Gastrocnemius medialis (tissue), 4 donors: ENCODE results near the gene TRIM43B. TPM values are rescaled to one million over a fixed set of nuclear protein-coding genes. Genes with fewer than 3 reads are reported as not detected.
"Not testable (repeated sequence)": the region's sequence is repeated elsewhere in the genome, so short reads cannot be mapped to it uniquely, and the experiment has no call there.

Experiments used
- ATAC-seq, 2 donors: fragments of 150-250 bp; one replicate each; pipeline ENCODE4 v1.9.1; 2016
- DNase-seq, 2 donors: peaks; one replicate each; pipeline ENCODE4 v3.0.0-alpha.2; 2019
- H3K27ac ChIP-seq, 4 donors: fragments of 200-600 bp; sonication (generic); 1 replicate in 1 of 4; 2 replicates in 3 of 4; pipeline ENCODE4 v1.5.1; 2016 to 2018; ENCODE audit warnings: mild to moderate bottlenecking in 2 of 4, moderate library complexity in 1 of 4
- H3K27me3 ChIP-seq, 3 donors: fragments of 200-600 bp; sonication (generic) in 2 of 3; 1 replicate in 1 of 3; 2 replicates in 2 of 3; pipeline versions ENCODE4 v1.5.1 to v1.6.0; 2016 to 2019; ENCODE audit warnings: mild to moderate bottlenecking in 1 of 3, moderate library complexity in 1 of 3
- H3K36me3 ChIP-seq, 2 donors: fragments of 200-600 bp; sonication (generic) in 1 of 2; one replicate each; pipeline ENCODE4 v1.5.1; 2017 to 2018
- H3K4me1 ChIP-seq, 2 donors: fragments of 200-600 bp; sonication (generic) in 1 of 2; one replicate each; pipeline ENCODE4 v1.5.1; 2016 to 2017; ENCODE audit warnings: mild to moderate bottlenecking in 2 of 2
- H3K4me3 ChIP-seq, 4 donors: fragments of 200-600 bp; sonication (generic) in 3 of 4; 1 replicate in 1 of 4; 2 replicates in 3 of 4; pipeline ENCODE4 v1.5.1; 2016 to 2019; ENCODE audit warnings: mild to moderate bottlenecking in 2 of 4
- H3K9me3 ChIP-seq, 3 donors: fragments of 200-600 bp; sonication (generic) in 2 of 3; 1 replicate in 1 of 3; 2 replicates in 2 of 3; pipeline ENCODE4 v1.5.1; 2016 to 2019
- POLR2A ChIP-seq, 2 donors: fragments of 450-650 bp; IDR thresholded peaks; one replicate each; pipeline ENCODE4 v1.6.1; 2017; ENCODE audit warnings: antibody characterized with exemption in 2 of 2, mild to moderate bottlenecking in 2 of 2, moderate library complexity in 2 of 2
- in situ Hi-C, 4 donors: fragments of 200-750 bp; cut with MboI; loops; one replicate each; pipeline versions ENCODE4 v1.15.0 to v1.8.0; 2017; ENCODE audit warnings: low sequenced_read_pairs in 4 of 4
- intact Hi-C: fragments of 100-400 bp; cut with DNase I; formaldehyde crosslinking; loops from one replicate; pipeline ENCODE4 v1.15.1; 2023; ENCODE audit warnings: low total_unique reads
- total RNA-seq, 4 donors: library from RNA; depleted of rRNA; stranded (reverse); fragments of >200 nt; gene quantifications; one replicate each; pipeline versions ENCODE4 v1.1.0 to v1.2.3, GENCODE V29; 2016
- TF ChIP-seq, protein P1 (sequence below), 5 experiments: fragments of 450-650 bp in 3 of 5; fragments of 200-600 bp in 2 of 5; sonication (generic) in 2 of 5; IDR thresholded peaks in 4 of 5; conservative IDR thresholded peaks in 1 of 5; 1 replicate in 4 of 5; 2 replicates in 1 of 5; pipeline ENCODE4 v1.5.1; 2016 to 2019; ENCODE audit warnings: antibody characterized with exemption in 5 of 5, mild to moderate bottlenecking in 3 of 5, moderate library complexity in 3 of 5

Gene TRIM43B
- total RNA-seq, 4 donors from 2014 or later, result not detected

DNA sequence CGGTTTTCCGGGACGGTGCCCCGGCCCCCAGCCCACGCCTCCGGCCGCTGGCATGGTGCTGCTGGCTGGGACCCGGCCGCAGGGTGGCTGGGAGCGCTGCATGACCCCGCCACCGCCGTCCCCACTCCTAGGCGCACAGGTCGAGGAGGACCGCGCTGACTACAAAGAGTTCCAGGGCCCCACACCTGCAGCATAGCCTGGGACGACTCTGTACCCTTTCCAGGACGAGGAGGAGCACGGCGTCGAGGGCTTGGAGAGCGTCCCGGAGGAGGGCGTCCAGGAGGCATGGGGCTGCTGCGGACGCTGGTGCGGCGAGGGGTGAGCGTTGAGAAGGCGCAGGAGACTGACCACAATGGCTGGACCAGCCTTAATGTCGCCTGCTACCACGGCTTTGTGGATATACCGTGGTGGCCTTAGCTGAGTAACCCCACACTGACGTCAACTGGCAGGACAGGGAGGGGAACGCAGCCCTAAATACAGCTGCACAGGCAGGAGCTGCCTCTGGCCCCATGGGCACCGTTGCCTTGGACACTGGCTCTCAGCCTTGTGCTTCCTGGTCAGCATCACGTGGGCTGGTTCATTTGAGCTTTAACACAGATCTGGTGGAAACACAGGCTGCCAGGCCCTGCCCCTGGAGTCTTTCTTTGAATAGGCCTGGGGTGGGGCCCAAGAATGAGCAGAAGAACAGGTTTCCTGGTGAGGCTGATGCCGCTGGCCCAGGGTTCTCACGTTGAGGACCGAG is 40.9 kb upstream of the TRIM43B start:
- TF ChIP-seq POLR2A (IDR thresholded peaks at IDR 0.05), result no peak
- TF ChIP-seq, protein P1, sequence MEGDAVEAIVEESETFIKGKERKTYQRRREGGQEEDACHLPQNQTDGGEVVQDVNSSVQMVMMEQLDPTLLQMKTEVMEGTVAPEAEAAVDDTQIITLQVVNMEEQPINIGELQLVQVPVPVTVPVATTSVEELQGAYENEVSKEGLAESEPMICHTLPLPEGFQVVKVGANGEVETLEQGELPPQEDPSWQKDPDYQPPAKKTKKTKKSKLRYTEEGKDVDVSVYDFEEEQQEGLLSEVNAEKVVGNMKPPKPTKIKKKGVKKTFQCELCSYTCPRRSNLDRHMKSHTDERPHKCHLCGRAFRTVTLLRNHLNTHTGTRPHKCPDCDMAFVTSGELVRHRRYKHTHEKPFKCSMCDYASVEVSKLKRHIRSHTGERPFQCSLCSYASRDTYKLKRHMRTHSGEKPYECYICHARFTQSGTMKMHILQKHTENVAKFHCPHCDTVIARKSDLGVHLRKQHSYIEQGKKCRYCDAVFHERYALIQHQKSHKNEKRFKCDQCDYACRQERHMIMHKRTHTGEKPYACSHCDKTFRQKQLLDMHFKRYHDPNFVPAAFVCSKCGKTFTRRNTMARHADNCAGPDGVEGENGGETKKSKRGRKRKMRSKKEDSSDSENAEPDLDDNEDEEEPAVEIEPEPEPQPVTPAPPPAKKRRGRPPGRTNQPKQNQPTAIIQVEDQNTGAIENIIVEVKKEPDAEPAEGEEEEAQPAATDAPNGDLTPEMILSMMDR (IDR thresholded peaks at IDR 0.05 in 4 of 5, conservative IDR thresholded peaks at IDR 0.05 in 1 of 5), result no peak
- Histone ChIP-seq H3K4me3 (peak overlapping the region; percentile 54 to 69 (median 62)), H3K9me3 (no peaks in the 10 kb centered on the region), H3K27ac (peak overlapping the region in 3 of 4 donors; percentile 53 to 58 (median 55)), H3K4me1 (no peaks in the 10 kb centered on the region), H3K27me3 (peaks cover 0 to 3% (median 0%) of the 10 kb centered on the region in 3 donors), H3K36me3 (no peaks in the 10 kb centered on the region)
- in situ Hi-C loops (no loop called here), intact Hi-C loops (no loop called here)
- ATAC-seq (no peak), DNase-seq (peak in 1 of 2 donors; percentile 20)

DNA sequence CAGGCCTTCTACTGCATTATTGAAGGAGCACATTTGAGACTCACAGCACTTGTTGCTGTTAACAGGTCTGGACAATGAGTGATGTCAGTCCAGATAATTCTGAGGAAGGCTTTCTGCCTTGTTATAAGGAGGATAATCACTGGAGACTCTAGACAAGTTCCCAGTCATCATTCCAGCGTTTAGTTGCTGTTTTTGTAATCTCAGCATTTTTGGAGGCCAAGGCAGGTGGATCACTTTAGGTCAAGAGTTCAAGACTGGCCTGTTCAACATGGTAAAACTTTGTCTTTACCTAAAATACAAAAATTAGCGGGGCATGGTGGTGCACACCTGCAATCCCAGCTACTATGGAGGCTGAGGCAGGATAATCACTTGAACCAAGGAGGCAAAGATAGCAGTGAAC is 39.6 kb upstream of the TRIM43B start:
- ATAC-seq (no peak), DNase-seq (no peak)
- Histone ChIP-seq H3K36me3 (no peaks in the 10 kb centered on the region), H3K9me3 (no peaks in the 10 kb centered on the region), H3K27me3 (peaks cover 0 to 3% (median 0%) of the 10 kb centered on the region in 3 donors), H3K4me1 (no peaks in the 10 kb centered on the region), H3K4me3 (no peak overlapping the region), H3K27ac (no peak overlapping the region)
- TF ChIP-seq, protein P1 (IDR thresholded peaks at IDR 0.05 in 4 of 5, conservative IDR thresholded peaks at IDR 0.05 in 1 of 5), result no peak
- no peak for TF ChIP-seq POLR2A (IDR thresholded peaks at IDR 0.05)
- intact Hi-C loops (no loop called here), in situ Hi-C loops (no loop called here)

DNA sequence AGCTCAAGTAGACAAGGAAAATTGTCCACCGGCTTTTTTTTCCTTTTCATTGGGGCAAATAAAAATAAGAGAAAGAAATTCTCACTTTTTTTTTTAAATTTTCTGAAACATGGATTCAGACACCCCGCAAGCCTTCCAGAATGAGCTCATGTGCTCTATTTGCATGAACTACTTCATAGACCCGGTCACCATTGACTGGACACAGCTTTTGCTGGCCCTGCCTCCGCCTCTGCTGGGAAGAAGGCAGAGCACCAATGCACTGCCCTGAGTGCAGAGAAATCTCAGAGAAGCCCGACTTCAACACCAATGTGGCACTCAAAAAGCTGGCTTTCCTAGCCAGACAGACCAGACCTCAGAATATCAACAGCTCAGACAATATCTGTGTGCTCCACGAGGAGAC is 30.2 kb upstream of the TRIM43B start:
- no peaks in the 10 kb centered on the region for H3K27me3 ChIP-seq
- no peaks in the 10 kb centered on the region for H3K9me3 ChIP-seq
- in situ Hi-C loops (no loop called here), intact Hi-C loops (no loop called here)
- H3K4me3 ChIP-seq, result no peak overlapping the region
- ATAC-seq, result no peak
- no peaks in the 10 kb centered on the region for H3K4me1 ChIP-seq
- H3K36me3 ChIP-seq, result no peaks in the 10 kb centered on the region
- no peak for DNase-seq
- TF ChIP-seq, protein P1 (IDR thresholded peaks at IDR 0.05 in 4 of 5, conservative IDR thresholded peaks at IDR 0.05 in 1 of 5), result no peak
- no peak for TF ChIP-seq POLR2A (IDR thresholded peaks at IDR 0.05)
- H3K27ac ChIP-seq, result no peak overlapping the region

DNA sequence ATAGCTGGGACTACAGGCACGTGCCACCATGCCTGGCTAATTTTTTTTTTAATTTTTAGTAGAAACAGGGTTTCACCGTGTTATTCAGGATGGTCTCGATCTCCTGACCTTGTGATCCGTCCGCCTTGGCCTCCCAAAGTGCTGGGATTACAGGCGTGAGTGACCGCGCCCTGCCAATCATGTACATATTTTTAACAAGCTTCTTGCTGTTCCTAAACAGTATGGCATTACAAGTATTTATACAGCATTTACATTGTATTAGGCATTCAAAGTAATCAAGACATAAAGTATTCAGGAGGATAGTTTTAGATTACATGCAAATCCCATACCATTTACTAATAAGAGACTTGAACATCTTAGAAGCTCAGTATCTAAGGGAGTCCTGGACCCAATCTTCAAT is 29.7 kb upstream of the TRIM43B start:
- H3K9me3 ChIP-seq, H3K27me3 ChIP-seq, DNase-seq, in situ Hi-C loops, intact Hi-C loops, H3K4me3 ChIP-seq, H3K27ac ChIP-seq, H3K36me3 ChIP-seq, ATAC-seq, H3K4me1 ChIP-seq: not testable (repeated sequence)

DNA sequence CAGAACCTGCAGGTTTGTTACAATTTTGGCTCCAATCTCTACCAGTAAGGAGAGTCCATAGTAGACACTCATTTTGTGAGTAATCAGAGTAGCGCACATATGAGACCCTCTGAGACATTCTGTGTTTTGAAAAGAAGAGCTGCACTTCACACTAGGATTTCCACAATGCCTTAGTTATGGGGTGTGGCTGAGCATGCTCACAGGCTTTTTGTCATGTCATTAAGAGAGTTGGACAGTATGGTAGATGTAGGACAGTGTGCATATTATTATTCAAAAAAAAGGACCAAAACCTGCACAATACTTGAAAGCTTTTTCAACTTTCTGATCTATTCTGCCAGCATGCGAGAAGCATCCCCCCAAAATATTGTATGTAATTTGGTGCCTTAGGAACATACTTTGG is 24.9 kb upstream of the TRIM43B start:
- no peaks in the 10 kb centered on the region for H3K27me3 ChIP-seq
- TF ChIP-seq, protein P1 (IDR thresholded peaks at IDR 0.05 in 4 of 5, conservative IDR thresholded peaks at IDR 0.05 in 1 of 5), result no peak
- TF ChIP-seq POLR2A (IDR thresholded peaks at IDR 0.05), result no peak
- ATAC-seq, result no peak
- no peak for DNase-seq
- no peaks in the 10 kb centered on the region for H3K36me3 ChIP-seq
- no peaks in the 10 kb centered on the region for H3K4me1 ChIP-seq
- no peak overlapping the region for H3K4me3 ChIP-seq
- in situ Hi-C loops, result no loop called here
- H3K9me3 ChIP-seq, result no peaks in the 10 kb centered on the region
- H3K27ac ChIP-seq, result no peak overlapping the region
- intact Hi-C loops, result no loop called here
